Loucy (cell line): Measurements from ENCODE around the gene BLCAP.

Experiments
- H2AFZ ChIP-seq: fragments of 200-600 bp; sonication (generic); 2 replicates; pipeline ENCODE4 v1.6.0; 2016; ENCODE audit warnings: antibody characterized with exemption, mild to moderate bottlenecking, low read length, moderate library complexity
- H3F3A ChIP-seq: fragments of 200-600 bp; 2 replicates; pipeline ENCODE4 v1.6.0; 2016; ENCODE audit warnings: antibody characterized with exemption, low read depth, mild to moderate bottlenecking
- H3K27me3 ChIP-seq: fragments of 200-600 bp; sonication (generic); 2 replicates; pipeline ENCODE4 v1.6.1; 2014; ENCODE audit warnings: low read length, mild to moderate bottlenecking; ENCODE audit not compliant: insufficient read depth, poor library complexity, severe bottlenecking
- H3K36me3 ChIP-seq: fragments of 200-600 bp; sonication (generic); 2 replicates; pipeline ENCODE4 v1.6.1; 2016; ENCODE audit warnings: low read length; ENCODE audit not compliant: insufficient read depth
- H3K4me1 ChIP-seq: fragments of 200-600 bp; sonication (generic); 2 replicates; pipeline ENCODE4 v1.5.1; 2014; ENCODE audit warnings: low read length, mild to moderate bottlenecking; ENCODE audit not compliant: insufficient read depth, poor library complexity, severe bottlenecking
- H3K4me2 ChIP-seq: fragments of 200-600 bp; sonication (generic); 2 replicates; pipeline ENCODE4 v1.6.0; 2014; ENCODE audit warnings: antibody characterized with exemption, low read length, low read depth, mild to moderate bottlenecking; ENCODE audit not compliant: poor library complexity, severe bottlenecking
- H3K4me3 ChIP-seq: fragments of 200-600 bp; sonication (generic); 2 replicates; pipeline ENCODE4 v1.5.1; 2014; ENCODE audit warnings: low read length, mild to moderate bottlenecking, mixed read lengths; ENCODE audit not compliant: poor library complexity, severe bottlenecking
- H3K79me2 ChIP-seq: fragments of 200-600 bp; sonication (generic); 2 replicates; pipeline ENCODE4 v1.6.1; 2014; ENCODE audit warnings: low read length; ENCODE audit not compliant: insufficient read depth
- H3K9ac ChIP-seq: fragments of 200-600 bp; sonication (generic); 2 replicates; pipeline ENCODE4 v1.6.0; 2014; ENCODE audit warnings: mild to moderate bottlenecking, low read depth, low read length, moderate library complexity; ENCODE audit not compliant: poor library complexity, severe bottlenecking
- H3K9me2 ChIP-seq: fragments of 200-600 bp; sonication (generic); replicated peaks from 2 replicates; pipeline ENCODE4 v1.6.1; 2016; ENCODE audit warnings: low read depth, low read length, mixed read lengths
- H3K9me3 ChIP-seq: fragments of 200-600 bp; sonication (generic); 2 replicates; pipeline ENCODE4 v1.6.1; 2014; ENCODE audit warnings: mild to moderate bottlenecking, antibody characterized with exemption, low read length, low read depth; ENCODE audit not compliant: insufficient read depth
- H4K20me1 ChIP-seq: fragments of 200-600 bp; sonication (generic); 2 replicates; pipeline ENCODE4 v1.6.0; 2014; ENCODE audit warnings: antibody characterized with exemption, low read length, mild to moderate bottlenecking; ENCODE audit not compliant: insufficient read depth, poor library complexity, severe bottlenecking
- CTCF ChIP-seq: fragments of 200-600 bp; sonication (generic); conservative IDR thresholded peaks from 2 replicates; pipeline ENCODE4 v1.5.1; 2014; ENCODE audit warnings: mild to moderate bottlenecking, antibody characterized with exemption, low read length
- EZH2phosphoT487 ChIP-seq: fragments of 200-600 bp; IDR thresholded peaks from 2 replicates; pipeline ENCODE4 v1.6.1; 2018; ENCODE audit warnings: antibody characterized with exemption, mild to moderate bottlenecking, moderate library complexity, borderline replicate concordance

The BLCAP gene

GRCh38 chr20:37574199-37574890 lies 46.7 kb upstream of the BLCAP start:
- no peaks in the 10 kb centered on the region for H4K20me1 ChIP-seq

GRCh38 chr20:37573626-37574198 lies 46.0 kb upstream of the BLCAP start:
- Histone ChIP-seq H3K4me3 (no peak overlapping the region), H3F3A (no peaks in the 10 kb centered on the region), H2AFZ (no peak overlapping the region), H4K20me1 (no peaks in the 10 kb centered on the region), H3K36me3 (no peaks in the 10 kb centered on the region), H3K79me2 (no peaks in the 10 kb centered on the region), H3K27me3 (no peaks in the 10 kb centered on the region), H3K9me3 (no peaks in the 10 kb centered on the region), H3K4me2 (no peak overlapping the region), H3K9me2 (no peaks in the 10 kb centered on the region), H3K4me1 (no peaks in the 10 kb centered on the region), H3K9ac (no peak overlapping the region)
- TF ChIP-seq CTCF (no peak), EZH2phosphoT487 (no peak)

More at GRCh38 chr20:37574199-37574890, 46.7 kb upstream of the BLCAP start:
- Histone ChIP-seq H3K9me3 (no peaks in the 10 kb centered on the region), H3K9ac (no peak overlapping the region), H3K79me2 (no peaks in the 10 kb centered on the region), H3K4me1 (no peaks in the 10 kb centered on the region), H3K9me2 (no peaks in the 10 kb centered on the region), H3K36me3 (no peaks in the 10 kb centered on the region), H3K4me2 (no peak overlapping the region), H3K27me3 (no peaks in the 10 kb centered on the region), H2AFZ (no peak overlapping the region), H3F3A (no peaks in the 10 kb centered on the region), H3K4me3 (no peak overlapping the region)
- no peak for TF ChIP-seq CTCF
- no peak for TF ChIP-seq EZH2phosphoT487

GRCh38 chr20:37571033-37571432 lies 43.4 kb upstream of the BLCAP start:
- Histone ChIP-seq H3K27me3 (no peaks in the 10 kb centered on the region), H3K79me2 (no peaks in the 10 kb centered on the region), H3K9me2 (no peaks in the 10 kb centered on the region), H3K36me3 (no peaks in the 10 kb centered on the region), H3K9ac (no peak overlapping the region), H2AFZ (no peak overlapping the region), H3K4me1 (peaks cover 12% of the 10 kb centered on the region), H3K9me3 (no peaks in the 10 kb centered on the region), H4K20me1 (no peaks in the 10 kb centered on the region), H3K4me3 (no peak overlapping the region), H3K4me2 (no peak overlapping the region), H3F3A (no peaks in the 10 kb centered on the region)
- TF ChIP-seq EZH2phosphoT487 (no peak), CTCF (no peak)
